DMS53 treated with DMSO at 0.1 percent for 48 hours (cell line): Measurements from ENCODE around the gene CSMD2.

Source experiments
- DNase-seq: peaks from one replicate; lab custom pipeline; 2025; ENCODE audit not compliant: unreplicated experiment; lab: John Stamatoyannopoulos, UW

The CSMD2 gene

DNA sequence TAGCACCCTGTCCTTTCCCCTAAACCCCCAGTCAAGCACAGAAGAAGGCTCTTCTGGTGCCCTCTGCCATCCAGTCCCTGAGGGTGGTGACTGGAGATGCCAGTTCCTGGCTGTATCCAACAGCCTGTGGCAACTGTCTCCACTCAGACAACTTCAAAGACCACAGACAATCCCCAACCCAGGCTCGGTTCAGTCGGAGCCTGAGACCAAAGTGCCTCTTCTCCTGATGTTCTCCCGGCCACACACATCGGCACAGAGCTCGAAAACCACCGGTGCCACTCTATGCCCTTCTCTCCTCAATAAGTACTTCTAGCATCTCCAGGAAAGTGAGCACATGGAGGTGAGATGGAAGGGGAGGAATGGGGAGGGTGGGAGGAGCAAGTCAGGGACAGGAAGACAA, 340.7 kb downstream of the CSMD2 start:
- DNase-seq, result no peak

DNA sequence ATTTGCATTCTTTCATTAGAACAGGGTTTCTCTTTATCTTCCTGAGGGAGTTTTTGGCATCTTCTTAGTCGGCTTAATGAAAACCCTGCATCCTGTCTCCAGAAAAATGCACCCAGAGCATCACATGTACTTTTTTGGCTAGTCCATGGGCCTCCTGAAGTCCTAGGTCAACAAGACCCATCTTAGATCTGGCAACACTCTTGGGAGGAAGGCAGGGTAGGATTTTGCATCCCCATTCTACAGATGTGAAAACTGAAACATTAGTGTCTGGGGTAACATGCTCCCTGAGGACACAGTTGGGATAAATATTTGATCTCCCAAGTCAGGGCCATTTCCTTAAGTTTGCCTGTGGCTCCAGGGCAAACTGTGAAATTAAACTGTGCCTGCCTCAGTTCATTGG, 341.2 kb downstream of the CSMD2 start:
- no peak for DNase-seq

DNA sequence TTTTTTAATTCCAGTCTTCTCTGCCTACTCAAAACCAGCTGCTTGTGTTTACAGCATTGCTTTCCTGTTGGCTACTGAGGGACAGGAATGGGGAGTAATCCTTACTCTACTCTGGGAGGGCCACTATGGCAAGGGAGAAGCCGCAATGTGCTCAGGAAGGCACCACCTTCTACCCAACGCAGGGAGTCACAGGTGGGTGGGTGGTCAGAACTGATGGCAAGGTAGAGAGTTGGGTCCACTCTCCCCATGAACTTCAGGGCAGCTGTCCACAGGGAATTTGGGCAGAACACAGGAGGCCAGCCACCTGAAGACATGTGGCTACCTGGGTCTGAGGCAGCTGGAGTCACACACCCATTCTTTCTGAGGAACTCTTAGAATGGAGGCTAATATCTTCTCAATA, 341.6 kb downstream of the CSMD2 start:
- no peak for DNase-seq

DNA sequence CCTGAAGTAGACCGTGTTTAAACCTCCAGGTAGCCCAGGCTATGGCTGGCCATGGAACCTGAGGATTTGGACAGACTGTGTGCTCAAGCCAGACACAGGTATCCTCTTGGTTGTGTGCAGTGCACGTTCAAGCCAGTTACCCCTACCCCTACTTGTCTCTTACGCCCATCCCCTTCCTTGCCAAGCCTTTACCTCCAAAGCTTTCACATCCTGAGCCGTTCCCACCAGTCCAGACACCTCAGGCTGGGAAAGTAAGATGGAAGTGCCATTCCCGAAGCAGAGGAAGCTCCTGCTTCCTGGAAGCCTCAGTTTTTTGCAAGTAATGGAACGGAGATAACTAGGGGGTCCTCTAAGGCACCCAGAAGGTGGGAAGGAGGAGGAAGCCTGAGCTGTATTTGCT, 342.6 kb downstream of the CSMD2 start:
- no peak for DNase-seq

DNA sequence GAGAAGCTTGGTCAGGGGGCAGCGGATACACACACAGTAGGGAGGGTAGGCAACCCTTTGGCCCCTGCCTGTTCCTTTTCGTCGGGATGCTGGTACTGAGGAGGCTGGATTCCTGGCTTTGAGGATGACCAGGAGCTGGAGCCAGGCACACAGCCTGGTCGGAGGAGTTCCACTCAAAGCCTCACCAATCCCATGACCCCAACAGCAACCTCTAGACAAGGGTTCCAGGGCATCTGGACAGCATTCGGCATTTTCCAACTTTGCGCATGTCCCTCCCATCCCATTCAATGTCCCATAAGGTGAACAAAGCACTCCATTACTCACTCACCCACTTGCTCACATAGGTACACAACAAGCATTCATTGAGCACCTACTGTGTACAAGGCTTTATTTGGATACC, 343.7 kb downstream of the CSMD2 start:
- DNase-seq, result no peak

DNA sequence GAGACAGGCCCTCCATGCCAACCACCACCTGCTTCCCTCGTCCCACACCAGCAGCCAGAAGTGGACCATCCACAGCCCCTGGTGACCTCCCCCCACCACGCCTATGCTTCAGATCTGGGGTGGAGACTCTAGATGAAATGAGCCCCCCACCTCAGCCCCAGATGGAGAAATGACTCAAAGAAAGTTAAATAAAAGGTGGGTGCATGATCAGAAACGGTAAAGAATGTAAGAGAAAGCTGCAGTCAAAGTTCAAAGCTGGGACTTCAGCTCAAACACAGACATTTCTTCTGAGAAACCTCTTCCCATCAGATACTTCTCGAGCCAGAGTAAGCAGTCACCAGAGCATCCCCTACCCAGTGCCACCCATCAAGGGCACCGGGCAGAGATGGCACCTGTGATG, 344.2 kb downstream of the CSMD2 start:
- DNase-seq, result no peak

DNA sequence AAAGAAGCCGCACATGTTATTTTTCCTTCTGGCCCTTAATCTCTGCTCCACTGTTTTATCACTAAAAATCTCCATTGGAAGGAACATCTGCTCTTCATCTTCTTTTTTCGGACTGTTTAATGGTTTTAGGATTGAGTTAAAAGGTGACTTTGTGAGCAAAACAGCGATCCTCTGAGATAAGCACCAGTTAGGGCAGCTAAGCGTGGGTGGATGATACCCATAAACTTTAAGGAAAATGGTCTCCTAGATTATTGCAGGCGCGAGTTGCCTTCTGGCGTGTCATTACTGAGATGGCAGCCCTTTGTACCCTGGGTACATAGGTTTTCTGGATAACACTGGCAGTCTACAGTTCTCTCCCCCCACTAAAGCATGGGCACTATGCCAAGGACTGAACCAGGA, 345.1 kb downstream of the CSMD2 start:
- no peak for DNase-seq

DNA sequence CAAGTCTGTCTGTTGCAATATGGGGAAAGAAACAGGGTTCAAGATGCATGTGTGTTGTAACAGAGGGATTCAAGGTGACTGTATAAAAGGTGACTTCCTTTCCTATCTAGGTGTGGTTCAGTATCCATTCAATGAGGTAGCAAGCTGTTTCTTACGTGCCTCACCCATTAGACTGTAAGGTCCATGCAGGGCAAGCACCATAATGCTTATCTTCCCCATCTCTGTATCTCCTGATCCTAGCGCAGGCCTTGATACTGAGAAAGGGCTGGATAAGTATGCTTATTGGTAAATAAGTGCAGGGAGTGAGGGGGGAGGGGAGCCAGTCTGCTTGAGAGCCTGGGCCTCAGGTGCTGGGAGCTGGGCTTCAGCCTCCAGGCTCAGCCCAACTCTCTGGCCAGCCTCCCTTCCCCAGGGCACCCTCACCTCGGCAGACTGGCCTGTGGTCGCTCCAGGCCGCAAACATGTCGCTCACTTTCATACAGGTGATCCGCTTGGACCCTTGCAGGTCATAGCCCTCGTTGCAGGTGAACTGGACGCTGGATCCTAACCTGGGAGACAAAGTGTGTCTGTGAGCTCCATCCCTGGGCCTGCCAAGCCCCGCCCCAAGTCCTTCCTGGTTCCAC, 345.6 kb downstream of the CSMD2 start:
- DNase-seq, result no peak

DNA sequence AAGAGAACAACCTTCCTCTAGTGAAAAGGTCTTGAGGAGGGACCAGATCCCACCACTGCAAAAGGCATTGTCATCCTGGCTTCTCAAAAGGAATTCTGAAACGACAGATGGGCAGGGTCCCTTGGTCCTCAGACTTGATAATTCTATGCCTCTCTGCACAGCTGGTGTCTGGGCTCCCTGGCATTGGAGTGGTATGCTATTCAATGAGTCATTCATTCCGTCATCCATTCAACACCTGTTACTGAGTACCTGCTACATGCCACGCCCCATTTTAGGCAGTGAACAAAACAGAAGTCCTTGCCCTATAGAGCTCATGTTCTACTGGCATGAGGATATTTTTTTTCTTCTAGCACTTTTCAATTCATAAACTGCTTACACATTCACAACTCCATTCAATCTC, 347.0 kb downstream of the CSMD2 start:
- DNase-seq, result peak; percentile 75

DNA sequence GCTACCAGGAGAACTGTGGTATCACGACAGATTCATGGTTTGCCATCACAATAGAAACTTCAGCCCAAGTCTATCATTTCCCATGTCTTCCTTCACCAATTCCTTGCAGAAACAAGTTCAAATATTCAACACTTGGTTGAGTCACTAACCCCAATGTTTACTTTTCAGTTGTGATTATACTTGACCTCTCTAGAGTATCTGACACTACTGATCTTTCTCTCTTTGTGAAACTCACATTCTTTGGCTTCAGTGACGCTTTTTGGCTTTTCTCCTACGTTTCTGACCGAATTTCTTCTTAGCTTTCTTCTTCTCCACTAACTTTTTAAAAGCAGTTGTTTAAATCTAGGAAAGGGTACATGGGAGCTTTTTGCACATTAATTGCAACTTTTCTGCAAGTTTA, 350.0 kb downstream of the CSMD2 start:
- DNase-seq, result peak; percentile 8

DNA sequence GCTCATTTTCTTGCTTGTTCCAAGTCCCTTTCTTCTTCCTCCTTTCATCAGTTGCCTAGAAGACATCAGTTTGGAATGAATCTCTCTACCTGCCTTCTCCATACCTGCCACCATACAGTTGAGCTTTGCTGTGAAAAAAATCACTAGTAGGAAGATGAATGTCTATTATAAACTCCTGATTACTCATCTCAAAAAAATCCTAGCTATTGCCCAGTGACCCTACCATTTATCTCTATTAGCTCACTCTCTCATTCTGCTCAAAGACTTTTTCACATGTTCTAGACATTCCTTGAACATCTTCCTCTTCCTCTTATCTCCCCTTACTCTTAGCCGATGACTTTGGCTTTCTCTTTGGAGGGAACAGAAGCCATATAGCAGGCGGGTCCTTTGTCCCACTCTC, 350.9 kb downstream of the CSMD2 start:
- no peak for DNase-seq

DNA sequence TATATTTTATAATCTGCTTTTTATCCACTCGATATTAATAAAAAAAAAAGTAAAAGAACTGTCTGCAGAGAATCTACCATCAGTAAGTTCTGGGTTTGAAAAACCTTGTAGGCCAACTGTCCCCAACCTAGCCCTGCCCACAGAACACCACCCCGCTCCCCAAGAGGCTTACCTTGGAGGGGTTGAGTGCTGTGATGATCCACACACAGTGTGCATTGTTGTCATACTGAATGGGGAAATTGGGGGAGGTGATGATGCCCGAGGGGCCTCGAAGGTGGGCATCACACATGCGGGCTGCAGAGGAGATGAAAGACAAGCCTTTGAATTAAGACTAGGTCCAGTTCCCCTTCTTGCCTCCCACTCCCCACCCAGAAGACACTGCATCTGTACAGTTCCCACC, 354.5 kb downstream of the CSMD2 start:
- DNase-seq, result no peak

DNA sequence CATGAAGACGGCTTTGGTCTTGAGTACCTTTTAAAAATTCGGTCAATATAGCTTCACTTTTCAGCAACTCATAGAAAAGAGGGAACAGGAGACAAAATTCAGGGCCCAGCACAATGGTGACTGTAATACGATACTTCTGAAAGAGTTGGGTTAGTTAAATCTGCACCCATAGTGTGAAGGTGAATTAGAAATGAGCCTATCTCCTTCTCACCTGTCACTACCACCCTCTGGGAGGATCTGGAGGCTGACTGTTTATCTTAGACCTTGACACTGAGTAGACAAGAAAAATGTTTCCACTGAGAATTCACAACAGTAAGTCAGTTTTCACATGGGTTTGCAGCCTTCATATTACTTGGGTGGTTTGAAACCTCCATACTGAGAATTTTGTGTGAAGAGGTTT, 359.0 kb downstream of the CSMD2 start:
- DNase-seq, result no peak

DNA sequence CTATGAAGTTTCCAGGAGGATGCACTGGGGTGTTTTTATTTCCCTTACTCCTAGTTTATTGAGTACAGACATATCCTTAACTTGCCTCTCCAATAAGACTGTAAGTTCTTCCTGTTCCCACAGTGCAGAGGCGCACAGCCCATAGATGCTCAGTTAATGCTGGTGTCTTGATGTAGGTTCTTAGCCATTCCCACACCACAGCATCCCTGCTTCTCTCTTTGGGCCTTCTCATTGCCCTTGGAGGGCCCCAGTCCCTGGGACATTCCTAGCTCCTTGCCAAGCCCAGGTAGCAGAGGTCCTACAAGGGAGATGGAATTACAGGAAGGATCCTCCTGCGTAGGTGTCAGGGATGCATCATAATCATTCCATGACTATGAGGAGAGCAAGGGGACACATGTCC, 362.8 kb downstream of the CSMD2 start:
- no peak for DNase-seq

DNA sequence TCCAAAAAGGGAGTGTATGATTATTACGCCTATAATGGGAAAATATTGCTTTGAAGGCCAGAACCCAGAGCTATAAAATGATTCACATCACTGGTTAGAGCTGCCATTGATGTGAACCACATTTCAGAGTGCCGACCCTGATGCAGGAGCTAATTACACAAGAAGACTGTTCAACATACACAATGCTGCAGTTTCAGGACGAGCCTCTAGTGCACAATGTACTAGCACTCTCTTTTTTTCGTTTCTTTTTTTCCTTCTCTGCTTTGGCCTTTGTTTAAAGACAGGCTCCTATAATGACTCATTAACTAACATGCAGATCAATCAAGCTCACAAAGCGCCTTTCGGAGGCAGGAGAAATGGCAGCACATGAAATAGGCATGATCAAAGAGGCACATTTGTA, 367.2 kb downstream of the CSMD2 start:
- no peak for DNase-seq

DNA sequence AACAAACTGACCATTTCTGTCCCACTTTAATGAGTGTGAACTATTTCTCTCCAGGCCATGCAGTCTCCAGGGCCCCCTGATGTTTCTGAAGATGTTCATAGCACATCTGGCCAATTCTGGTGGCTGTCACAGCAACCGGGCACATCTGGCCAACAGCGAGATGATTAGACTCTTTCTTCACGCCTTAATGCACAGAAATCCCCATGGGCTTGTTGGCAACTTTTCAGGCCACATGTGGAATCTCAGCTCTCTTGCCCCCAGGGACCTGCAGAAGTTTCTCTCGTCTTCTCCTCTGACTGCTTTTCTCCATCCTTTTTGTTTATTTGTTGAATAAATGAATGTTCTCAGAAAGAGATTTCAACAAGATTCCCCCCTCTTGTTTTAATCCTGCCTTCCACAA, 372.4 kb downstream of the CSMD2 start:
- DNase-seq, result no peak

DNA sequence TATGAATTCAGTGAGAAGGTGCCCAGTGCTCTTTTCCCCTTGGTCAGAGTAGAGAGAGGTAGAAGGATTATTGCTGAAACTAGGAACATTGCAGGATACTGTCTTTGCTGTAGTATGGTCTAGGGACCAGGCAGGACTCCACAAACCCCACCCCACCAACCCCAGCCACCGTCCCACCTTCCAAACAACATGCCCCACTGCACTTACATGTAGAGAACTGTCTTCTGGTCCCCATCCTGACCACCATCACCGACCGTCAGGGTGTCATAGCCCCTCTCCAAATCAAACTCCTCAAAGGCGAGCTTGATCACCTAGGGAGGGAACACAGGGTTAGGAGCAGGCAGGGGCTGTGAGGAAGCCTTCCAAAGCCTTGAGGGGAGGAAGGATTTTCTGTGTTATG, 372.8 kb downstream of the CSMD2 start:
- no peak for DNase-seq

DNA sequence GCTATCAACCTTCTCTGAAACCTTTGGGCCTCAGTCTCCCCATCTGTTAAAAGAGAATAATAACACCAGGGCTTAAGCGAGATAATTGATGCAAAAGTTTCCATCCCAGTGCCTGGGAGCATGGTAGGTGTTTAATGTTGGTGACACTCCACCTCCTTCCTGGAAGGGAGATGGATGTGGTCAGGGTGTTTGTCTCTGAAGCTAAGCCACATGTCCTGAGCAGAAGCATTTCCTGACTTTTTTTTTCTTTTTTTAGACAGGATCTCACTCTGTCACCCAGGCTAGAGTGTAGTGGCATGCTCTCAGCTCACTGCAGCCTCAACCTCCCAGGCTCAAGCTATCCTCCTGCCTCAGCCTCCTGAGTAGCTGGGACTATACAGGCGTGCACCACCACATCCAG, 373.8 kb downstream of the CSMD2 start:
- no peak for DNase-seq

DNA sequence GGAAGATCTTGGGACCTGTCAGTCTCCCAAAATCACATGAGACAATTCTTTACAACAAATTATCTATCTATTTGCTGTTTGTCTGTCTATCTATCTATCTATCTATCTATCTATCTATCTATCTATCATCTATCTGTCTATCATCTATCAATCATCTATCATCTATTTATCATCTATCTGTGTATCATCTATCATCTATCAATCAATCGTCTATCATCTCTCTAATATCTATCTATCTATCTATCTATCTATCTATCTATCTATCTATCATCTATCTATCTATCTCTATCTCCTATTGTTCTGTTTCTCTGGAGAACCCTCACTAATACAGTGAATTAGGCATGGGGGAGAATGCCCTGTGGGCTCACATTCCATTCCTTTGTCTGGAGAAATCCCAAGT, 374.5 kb downstream of the CSMD2 start:
- DNase-seq, result no peak

DNA sequence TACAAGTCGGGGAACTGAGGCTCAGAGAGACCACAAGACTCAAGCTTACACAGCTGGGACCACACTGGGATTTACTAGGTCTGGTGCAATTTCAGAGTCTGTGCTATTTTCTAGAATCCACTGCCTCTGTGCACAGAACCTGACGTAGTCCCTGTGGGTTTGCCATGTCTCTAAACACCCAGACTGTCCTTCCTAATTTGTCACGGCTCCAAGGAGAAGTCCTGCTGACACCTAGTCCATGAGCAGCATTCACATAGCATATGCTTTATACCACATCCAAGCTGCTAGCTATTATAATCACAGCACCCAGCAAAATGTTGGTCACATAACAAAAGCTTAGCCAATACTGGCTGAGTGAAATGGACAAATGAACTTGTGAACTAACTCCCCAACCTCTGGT, 380.2 kb downstream of the CSMD2 start:
- DNase-seq, result no peak

DNA sequence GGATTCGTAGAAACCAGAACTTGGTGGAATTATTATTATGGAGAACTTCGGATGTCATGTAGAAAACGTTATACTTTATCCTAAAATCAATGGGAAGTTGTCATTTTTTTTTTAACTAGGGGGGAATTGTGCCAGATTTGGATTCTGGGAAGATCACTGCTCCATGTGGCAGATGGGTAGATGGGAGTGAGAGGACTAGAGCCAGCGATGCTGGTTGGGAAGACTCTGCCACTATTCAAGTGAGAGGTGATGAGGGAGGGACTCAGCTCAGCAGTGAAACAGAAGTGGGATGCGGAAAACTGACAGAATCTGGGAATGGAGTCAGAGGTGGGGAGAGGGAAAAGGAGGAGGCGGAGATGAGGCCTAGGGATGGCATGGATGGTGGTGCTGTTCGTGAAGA, 382.3 kb downstream of the CSMD2 start:
- no peak for DNase-seq

DNA sequence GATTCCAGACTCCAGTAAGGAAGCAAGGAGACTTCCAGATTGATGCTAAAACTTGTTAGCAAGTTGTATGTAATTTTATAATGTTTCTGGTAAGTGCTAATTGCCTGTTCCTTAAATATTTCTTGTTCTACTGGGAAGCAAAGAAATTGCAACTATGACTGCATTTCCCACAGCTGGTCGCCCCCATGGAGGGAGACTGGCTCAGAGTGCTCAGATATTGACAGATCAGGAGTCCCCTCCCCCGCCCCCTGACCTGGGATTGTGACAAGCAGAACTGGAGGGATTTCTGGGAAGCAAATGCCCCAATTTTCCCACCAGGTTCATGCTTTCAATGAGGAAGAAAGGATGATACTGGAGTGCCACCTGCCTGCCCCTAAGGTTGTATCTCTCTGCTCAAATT, 383.4 kb downstream of the CSMD2 start:
- DNase-seq, result no peak

DNA sequence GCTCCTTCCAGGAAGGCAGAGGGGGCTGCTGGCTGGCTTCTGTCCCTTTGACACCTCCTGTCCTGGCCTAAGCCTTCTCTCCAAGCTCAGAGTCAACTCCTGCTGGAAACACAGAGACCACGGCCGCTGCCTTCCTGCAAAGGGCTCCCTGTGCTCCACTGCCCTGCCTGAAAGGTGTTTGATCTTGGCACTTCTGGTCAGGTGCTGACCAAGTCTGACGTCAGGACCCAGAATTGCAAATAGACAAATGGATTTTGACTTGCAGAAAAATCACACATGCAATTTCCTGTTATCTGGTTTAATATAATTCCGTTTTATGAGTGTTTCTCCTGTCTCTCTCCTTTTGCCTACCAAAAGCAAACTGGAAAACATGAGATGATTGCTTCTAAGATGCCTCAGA, 387.7 kb downstream of the CSMD2 start:
- peak; percentile 10 for DNase-seq

DNA sequence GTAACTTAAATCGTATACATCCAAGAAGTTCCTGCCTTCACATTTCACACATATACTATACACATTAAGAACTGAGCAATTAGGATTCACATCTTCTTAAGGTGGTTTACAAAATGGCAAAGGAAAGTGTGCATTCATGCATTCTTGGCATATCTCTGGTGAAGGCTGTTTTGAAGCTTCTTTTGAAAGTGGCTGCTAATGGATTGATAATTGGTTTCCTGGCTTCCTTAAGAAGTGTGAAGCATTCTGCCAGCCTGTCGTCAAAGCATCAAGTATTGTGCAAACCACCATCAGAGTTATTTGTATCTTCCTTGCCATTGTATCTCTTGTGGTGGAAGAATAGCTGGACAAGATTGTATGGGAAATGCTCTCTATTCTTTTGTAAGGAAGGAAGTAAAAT, 396.2 kb downstream of the CSMD2 start:
- DNase-seq, result no peak
